CD8-positive, alpha-beta memory T cell (primary cell): ENCODE measurements around the gene FAR1. TPM values are rescaled to one million over a fixed set of nuclear protein-coding genes. Genes with fewer than 3 reads are reported as not detected.

Experiments
- polyA plus RNA-seq: library from polyadenylated mRNA; unstranded; fragments of 300-500 nt; fragmentation: Illumina TruSeq; gene quantifications from one replicate; pipeline ENCODE4 v1.2.3, GENCODE V29; 2021
- total RNA-seq, 2 experiments: library from RNA; stranded (reverse); gene quantifications; one replicate each; pipeline ENCODE4 v1.2.3, GENCODE V29; 2021

Gene FAR1
- total and polyA plus RNA-seq, 3 experiments from 2014 or later: 11.1 to 48.3 (median 44.9) TPM

Other genes starting within 250 kb of the FAR1 start
- 10 to 100 TPM; 24.1 to 27.3 TPM for gene BTBD10, start 205.4 kb upstream of the FAR1 start, total RNA-seq
- gene BTBD10, start 205.4 kb upstream of the FAR1 start, polyA plus RNA-seq: 14.3 TPM
- gene PTH, start 172.7 kb upstream of the FAR1 start, total RNA-seq: not detected
- gene PTH, start 172.7 kb upstream of the FAR1 start, polyA plus RNA-seq: not detected